HEK293 (cell line): ENCODE results near the gene PRCD.

Experiments
- CTCF ChIA-PET: fragments of 350-600 bp; formaldehyde crosslinking; extraction: SDS; loops from one replicate; lab custom pipeline; 2021; ENCODE audit warnings: antibody characterized with exemption; lab: Yijun Ruan, JAX
- POLR2A ChIA-PET: fragments of 300-600 bp; formaldehyde crosslinking; extraction: SDS; loops from one replicate; lab custom pipeline; 2020; ENCODE audit warnings: antibody characterized with exemption, inconsistent platforms; lab: Yijun Ruan, JAX
- H3K27ac ChIP-seq: fragments of 200-500 bp; sonication (Bioruptor generic); 2 replicates; pipeline ENCODE4 v1.5.1; 2014; ENCODE audit warnings: low read depth, low read length, control low read depth, inconsistent platforms; ENCODE audit errors: extremely low read depth
- H3K36me3 ChIP-seq, 2 experiments: fragments of 200-500 bp in 1 of 2; sonication (Bioruptor generic) in 1 of 2; 1 replicate in 1 of 2; 2 replicates in 1 of 2; pipeline ENCODE4 v1.5.1; 2014 to 2017; ENCODE audit warnings: inconsistent platforms in 2 of 2, low read length in 2 of 2; ENCODE audit not compliant: control insufficient read depth in 2 of 2, insufficient read depth in 1 of 2
- H3K4me1 ChIP-seq: fragments of 200-500 bp; sonication (Bioruptor generic); 2 replicates; pipeline ENCODE4 v1.5.1; 2014; ENCODE audit warnings: mild to moderate bottlenecking, low read length, inconsistent platforms; ENCODE audit not compliant: control insufficient read depth, insufficient read depth
- H3K4me3 ChIP-seq: 2 replicates; pipeline ENCODE4 v1.5.1; 2011; ENCODE audit warnings: low read depth, mild to moderate bottlenecking, control low read depth, low read length, moderate library complexity
- H3K9me3 ChIP-seq: fragments of 200-500 bp; sonication (Bioruptor generic); 2 replicates; pipeline ENCODE4 v1.5.1; 2014; ENCODE audit warnings: low read depth, low read length, inconsistent platforms; ENCODE audit not compliant: control insufficient read depth, insufficient read depth
- GLI2 ChIP-seq: fragments of 450-650 bp; formaldehyde crosslinking; IDR thresholded peaks from 2 replicates; pipeline ENCODE4; 2017; ENCODE audit warnings: missing biosample characterization, missing genetic modification characterization, low read depth, borderline replicate concordance
- KLF1 ChIP-seq: fragments of 450-650 bp; formaldehyde crosslinking; IDR thresholded peaks from 2 replicates; pipeline ENCODE4 v1.5.1; 2016; ENCODE audit warnings: missing biosample characterization, missing genetic modification characterization
- PATZ1 ChIP-seq: fragments of 450-650 bp; formaldehyde crosslinking; IDR thresholded peaks from 2 replicates; pipeline ENCODE4 v1.5.1; 2016; ENCODE audit warnings: missing biosample characterization, missing genetic modification characterization
- ZNF10 ChIP-seq: fragments of 450-650 bp; formaldehyde crosslinking; IDR thresholded peaks from 2 replicates; pipeline ENCODE4 v1.5.1; 2017; ENCODE audit warnings: missing biosample characterization, missing genetic modification characterization
- ZNF223 ChIP-seq: fragments of 450-650 bp; formaldehyde crosslinking; IDR thresholded peaks from 2 replicates; pipeline ENCODE4 v1.5.1; 2016; ENCODE audit warnings: missing biosample characterization, missing genetic modification characterization
- ZNF529 ChIP-seq: fragments of 450-650 bp; formaldehyde crosslinking; IDR thresholded peaks from 2 replicates; pipeline ENCODE4 v1.5.1; 2017; ENCODE audit warnings: missing genetic modification characterization, missing biosample characterization; ENCODE audit not compliant: insufficient replicate concordance
- ZSCAN30 ChIP-seq: fragments of 450-650 bp; IDR thresholded peaks from 2 replicates; pipeline ENCODE4 v1.5.1; 2018; ENCODE audit warnings: missing biosample characterization, mild to moderate bottlenecking, missing genetic modification characterization, moderate library complexity
- ZXDB ChIP-seq: fragments of 450-650 bp; formaldehyde crosslinking; IDR thresholded peaks from 2 replicates; pipeline ENCODE4 v1.5.1; 2016; ENCODE audit warnings: missing biosample characterization, missing genetic modification characterization

Gene PRCD

GRCh38 chr17:76594690-76595089 is 54.8 kb downstream of the PRCD start:
- POLR2A ChIA-PET, result interaction anchor here (1.0 to 1.6 kb wide), 2 partner anchors 9 to 54 kb away, joined by 3 to 8 read pairs; partner anchors contain the start of gene PRCD

More at GRCh38 chr17:76594690-76595089, 54.8 kb downstream of the PRCD start:
- Histone ChIP-seq H3K9me3 (no peaks in the 10 kb centered on the region), H3K27ac (no peak overlapping the region), H3K36me3 (no peaks in the 10 kb centered on the region), H3K4me3 (no peak overlapping the region), H3K4me1 (peaks cover 6% of the 10 kb centered on the region; the same call in 1 of the 2 replicates)
- TF ChIP-seq ZXDB (no peak), KLF1 (no peak), ZNF223 (tag by site-specific recombination) (no peak), PATZ1 (no peak), ZNF10 (no peak), ZSCAN30 (tag by site-specific recombination) (no peak), GLI2 (tag by site-specific recombination) (no peak), ZNF529 (tag by site-specific recombination) (no peak)
- CTCF ChIA-PET, result interaction anchor here (0.6 to 2.9 kb wide), 8 partner anchors 19 to 598 kb away, joined by 3 to 13 read pairs (median 4); no protein-coding TSS in a partner anchor
